ENCODE data around the gene KLRG1. TPM values are rescaled to one million over a fixed set of nuclear protein-coding genes. Genes with fewer than 3 reads are reported as not detected.
A peak's percentile ranks its signal among the peaks of the same experiment; 100 is the strongest.

Gene KLRG1
- total RNA-seq, 4 donors from 2014 or later: 1.0 to 29.7 (median 1.6) TPM; not detected in 1

- H3K27ac ChIP-seq: peak overlapping the region in 1 of 4 donors; percentile 55
- no peaks in the 10 kb centered on the region for H3K36me3 ChIP-seq
- H3K9me3 ChIP-seq: no peaks in the 10 kb centered on the region
- H3K4me1 ChIP-seq: no peaks in the 10 kb centered on the region
- TF ChIP-seq POLR2A (IDR thresholded peaks at IDR 0.05) (no peak), CTCF (IDR thresholded peaks at IDR 0.05) (no peak)
- H3K4me3 ChIP-seq: no peak overlapping the region
- no peaks in the 10 kb centered on the region for H3K27me3 ChIP-seq
- peak in 2 of 3 donors; percentile 42 to 70 for DNase-seq
These were observed 35.5 kb upstream of the KLRG1 start for GRCh38 chr12:8953773-8954402.

GRCh38 chr12:8956073-8956472 is 33.3 kb upstream of the KLRG1 start:
- no peak for TF ChIP-seq CTCF (IDR thresholded peaks at IDR 0.05)
- TF ChIP-seq POLR2A (IDR thresholded peaks at IDR 0.05): no peak
- no peak for DNase-seq
- no peaks in the 10 kb centered on the region for H3K4me1 ChIP-seq
- H3K4me3 ChIP-seq: no peak overlapping the region
- H3K27me3 ChIP-seq: no peaks in the 10 kb centered on the region
- no peak overlapping the region for H3K27ac ChIP-seq
- no peaks in the 10 kb centered on the region for H3K36me3 ChIP-seq
- H3K9me3 ChIP-seq: no peaks in the 10 kb centered on the region

GRCh38 chr12:8956772-8957171 is 32.6 kb upstream of the KLRG1 start:
- Histone ChIP-seq H3K9me3 (no peaks in the 10 kb centered on the region), H3K27ac (peak overlapping the region in 1 of 4 donors; percentile 4), H3K27me3 (no peaks in the 10 kb centered on the region), H3K4me3 (no peak overlapping the region), H3K4me1 (no peaks in the 10 kb centered on the region), H3K36me3 (no peaks in the 10 kb centered on the region)
- TF ChIP-seq POLR2A (IDR thresholded peaks at IDR 0.05) (no peak), CTCF (IDR thresholded peaks at IDR 0.05) (no peak)
- no peak for DNase-seq

GRCh38 chr12:8957561-8957960 is 31.8 kb upstream of the KLRG1 start:
- Histone ChIP-seq H3K27me3 (no peaks in the 10 kb centered on the region), H3K9me3 (no peaks in the 10 kb centered on the region), H3K36me3 (no peaks in the 10 kb centered on the region), H3K27ac (no peak overlapping the region), H3K4me1 (no peaks in the 10 kb centered on the region), H3K4me3 (no peak overlapping the region)
- no peak for DNase-seq
- TF ChIP-seq POLR2A (IDR thresholded peaks at IDR 0.05) (no peak), CTCF (IDR thresholded peaks at IDR 0.05) (no peak)

GRCh38 chr12:8958066-8958465 is 31.3 kb upstream of the KLRG1 start:
- H3K4me1 ChIP-seq: no peaks in the 10 kb centered on the region
- H3K9me3 ChIP-seq: no peaks in the 10 kb centered on the region
- H3K36me3 ChIP-seq: no peaks in the 10 kb centered on the region
- no peak overlapping the region for H3K27ac ChIP-seq
- no peaks in the 10 kb centered on the region for H3K27me3 ChIP-seq
- no peak overlapping the region for H3K4me3 ChIP-seq
- no peak for DNase-seq
- TF ChIP-seq POLR2A (IDR thresholded peaks at IDR 0.05) (no peak), CTCF (IDR thresholded peaks at IDR 0.05) (no peak)

GRCh38 chr12:8960176-8960575 is 29.2 kb upstream of the KLRG1 start:
- TF ChIP-seq POLR2A (IDR thresholded peaks at IDR 0.05) (no peak), CTCF (IDR thresholded peaks at IDR 0.05) (no peak)
- Histone ChIP-seq H3K9me3 (no peaks in the 10 kb centered on the region), H3K36me3 (no peaks in the 10 kb centered on the region), H3K27me3 (no peaks in the 10 kb centered on the region), H3K4me1 (no peaks in the 10 kb centered on the region), H3K4me3 (no peak overlapping the region), H3K27ac (no peak overlapping the region)
- DNase-seq: no peak
